HepG2 (cell line): ENCODE data around the gene HIVEP2. TPM values are rescaled to one million over a fixed set of nuclear protein-coding genes. Genes with fewer than 3 reads are reported as not detected.

ENCODE experiments used
- ETV6 ChIP-seq: sonication (generic); formaldehyde crosslinking; conservative IDR thresholded peaks from 2 replicates; pipeline ENCODE4 v1.4.0; 2020; ENCODE audit warnings: missing genetic modification reagents
- HMGXB4 ChIP-seq, 2 experiments: sonication (generic) in 1 of 2; formaldehyde crosslinking in 1 of 2; IDR thresholded peaks; 2 replicates each; pipeline versions ENCODE4 v1.4.0 to v1.6.1; 2018 to 2020; ENCODE audit warnings: missing genetic modification reagents in 2 of 2, borderline replicate concordance in 1 of 2, low read depth in 1 of 2, mild to moderate bottlenecking in 1 of 2, missing biosample characterization in 1 of 2
- MTA1 ChIP-seq: sonication (generic); formaldehyde crosslinking; IDR thresholded peaks from 2 replicates; pipeline ENCODE4 v1.4.0; 2020; ENCODE audit warnings: missing genetic modification reagents, mild to moderate bottlenecking, borderline replicate concordance
- MYNN ChIP-seq: sonication (generic); formaldehyde crosslinking; IDR thresholded peaks from 2 replicates; pipeline ENCODE4 v1.4.0; 2020; ENCODE audit warnings: mild to moderate bottlenecking, low read depth, missing genetic modification reagents
- PCBP1 ChIP-seq: fragments of 200-400 bp; formaldehyde crosslinking; IDR thresholded peaks from 2 replicates; pipeline ENCODE4 v1.6.1; 2017; ENCODE audit warnings: mild to moderate bottlenecking, low read depth, low read length, borderline replicate concordance
- PITX1 ChIP-seq: sonication (generic); formaldehyde crosslinking; IDR thresholded peaks from 2 replicates; pipeline ENCODE4 v1.5.1; 2020; ENCODE audit warnings: mild to moderate bottlenecking, missing genetic modification reagents
- TBX2 ChIP-seq: sonication (generic); formaldehyde crosslinking; IDR thresholded peaks from 2 replicates; pipeline ENCODE4 v1.5.0; 2020; ENCODE audit warnings: missing genetic modification reagents, mild to moderate bottlenecking, borderline replicate concordance
- ZBTB7A ChIP-seq: sonication (generic); formaldehyde crosslinking; IDR thresholded peaks from 2 replicates; pipeline ENCODE4 v1.8.0; 2022; ENCODE audit warnings: mild to moderate bottlenecking, missing genetic modification reagents
- ZNF234 ChIP-seq: sonication (generic); formaldehyde crosslinking; conservative IDR thresholded peaks from 2 replicates; pipeline ENCODE4 v1.5.1; 2020; ENCODE audit warnings: mild to moderate bottlenecking, missing genetic modification reagents
- ZNF264 ChIP-seq: sonication (generic); formaldehyde crosslinking; IDR thresholded peaks from 2 replicates; pipeline ENCODE4 v1.4.0; 2020; ENCODE audit warnings: missing genetic modification reagents
- ZNF280B ChIP-seq: sonication (generic); formaldehyde crosslinking; IDR thresholded peaks from 2 replicates; pipeline ENCODE4 v1.5.0; 2020; ENCODE audit warnings: missing genetic modification reagents, mild to moderate bottlenecking, borderline replicate concordance
- ZNF556 ChIP-seq: sonication (generic); formaldehyde crosslinking; IDR thresholded peaks from 2 replicates; pipeline ENCODE4 v1.4.0; 2020; ENCODE audit warnings: mild to moderate bottlenecking, missing genetic modification reagents, borderline replicate concordance
- ZNF569 ChIP-seq: sonication (generic); formaldehyde crosslinking; IDR thresholded peaks from 2 replicates; pipeline ENCODE4 v1.5.0; 2020; ENCODE audit warnings: mild to moderate bottlenecking, missing genetic modification reagents, moderate library complexity, borderline replicate concordance
- ZNF639 ChIP-seq: conservative IDR thresholded peaks from 2 replicates; pipeline ENCODE4 v1.6.1; 2018; ENCODE audit warnings: missing genetic modification reagents
- polyA plus RNA-seq, 8 experiments: library from polyadenylated mRNA; depleted of rRNA in 3 of 8; stranded (reverse) in 7 of 8; unstranded in 1 of 8; fragments of >200 nt; fragmentation: Illumina TruSeq in 4 of 8; extraction: Trizol in 4 of 8; gene quantifications; 2 replicates each; pipeline versions ENCODE4 v1.2.1 to v1.2.3, GENCODE V29; 2011 to 2016; ENCODE audit warnings: low read depth in 4 of 8, missing spikeins in 1 of 8, mixed read lengths in 1 of 8; ENCODE audit not compliant: insufficient read depth in 1 of 8
- total RNA-seq, 5 experiments: library from RNA; depleted of rRNA; stranded (reverse); fragments of >200 nt; fragmentation: Illumina TruSeq; extraction: Trizol; gene quantifications; 2 replicates each; pipeline ENCODE4 v1.2.3, GENCODE V29; 2016; ENCODE audit warnings: low read depth in 1 of 5
- TF ChIP-seq, protein P1 (sequence below): IDR thresholded peaks from 2 replicates; pipeline ENCODE4 v1.6.1; 2016; ENCODE audit warnings: low read depth, borderline replicate concordance
- TF ChIP-seq, protein P2 (sequence below): sonication (generic); formaldehyde crosslinking; conservative IDR thresholded peaks from 2 replicates; pipeline ENCODE4 v1.5.0; 2020; ENCODE audit warnings: missing genetic modification reagents
- TF ChIP-seq, protein P3 (sequence below): sonication (generic); formaldehyde crosslinking; IDR thresholded peaks from 2 replicates; pipeline ENCODE4 v1.4.0; 2020; ENCODE audit warnings: missing genetic modification reagents
- TF ChIP-seq, protein P4 (sequence below): sonication (generic); formaldehyde crosslinking; IDR thresholded peaks from 2 replicates; pipeline ENCODE4 v1.5.1; 2020; ENCODE audit warnings: missing genetic modification reagents, mild to moderate bottlenecking, borderline replicate concordance

Gene HIVEP2
- total and polyA plus RNA-seq, 2 of the 13 experiments (the other 11 are each of a cell fraction or from before 2014, with no cell fraction given): 3.4 to 12.9 TPM

DNA sequence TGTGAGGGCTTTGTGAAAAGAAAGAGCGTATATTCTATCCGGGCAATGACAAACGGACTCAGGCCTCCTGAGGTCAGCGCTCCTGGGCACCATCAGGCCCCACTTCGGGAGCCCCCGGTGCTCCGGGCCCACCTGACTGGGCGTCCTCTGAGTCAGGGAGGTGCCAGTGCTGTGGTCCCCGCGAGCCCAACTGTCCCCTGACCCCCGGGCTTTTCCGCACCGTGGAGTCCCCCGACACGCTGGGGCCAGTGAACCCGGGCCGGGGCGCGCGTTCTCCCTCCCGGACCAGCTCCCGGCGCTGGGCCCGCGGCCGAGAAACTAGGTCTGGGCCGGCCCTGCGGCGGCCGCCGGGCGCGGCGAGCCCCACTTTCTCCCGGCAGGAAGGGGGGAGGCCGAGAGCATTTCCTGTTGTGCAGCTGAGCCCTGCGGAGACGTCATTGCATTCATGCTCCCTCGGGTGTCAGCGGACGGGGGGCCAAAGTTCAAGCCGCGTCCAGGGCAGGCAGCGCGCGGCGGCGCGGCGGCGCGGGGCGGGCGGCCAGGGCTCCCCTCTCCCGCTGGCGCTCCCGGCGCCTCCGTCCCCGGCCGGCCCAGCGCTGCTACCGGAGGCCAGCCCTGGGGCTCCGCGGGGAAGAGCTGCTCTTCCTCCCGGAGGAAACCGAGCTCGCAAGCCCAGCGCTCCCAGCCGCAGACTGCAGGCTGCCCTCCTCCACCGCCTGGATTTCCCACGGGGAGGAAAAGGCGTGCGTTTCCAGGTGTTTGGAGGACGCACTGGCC is 18.3 kb downstream of the HIVEP2 start (continued):
- TF ChIP-seq ZNF639 (CRISPR knock-in tag) (peak; percentile 90), HMGXB4 (CRISPR knock-in tag; IDR thresholded peaks at IDR 0.05; ENCODE audit: borderline replicate concordance in 1 of 2, low read depth in 1 of 2) (peak; percentile 57 to 90; a peak in 3 of 4 replicates), ZNF569 (CRISPR knock-in tag) (peak; percentile 86; the same call in 1 of the 2 replicates), MYNN (CRISPR knock-in tag) (peak; percentile 86; the same call in 1 of the 2 replicates), ZNF556 (CRISPR knock-in tag) (peak; percentile 53; the same call in 1 of the 2 replicates), TBX2 (peak; percentile 98), ETV6 (CRISPR knock-in tag) (peak; percentile 69), ZNF234 (0 out of 2 replicates have a peak, but pooled peaks have one; percentile 52), PITX1 (CRISPR knock-in tag) (peak; percentile 28; the same call in 1 of the 2 replicates), PCBP1 (no peak), ZNF280B (CRISPR knock-in tag) (peak; percentile 75; the same call in 1 of the 2 replicates), MTA1 (CRISPR knock-in tag) (peak; percentile 86; the same call in 1 of the 2 replicates), ZBTB7A (CRISPR knock-in tag) (peak; percentile 35; the same call in 1 of the 2 replicates), ZNF264 (CRISPR knock-in tag) (no peak; the same call in none of the 2 replicates)
- TF ChIP-seq, protein P1, sequence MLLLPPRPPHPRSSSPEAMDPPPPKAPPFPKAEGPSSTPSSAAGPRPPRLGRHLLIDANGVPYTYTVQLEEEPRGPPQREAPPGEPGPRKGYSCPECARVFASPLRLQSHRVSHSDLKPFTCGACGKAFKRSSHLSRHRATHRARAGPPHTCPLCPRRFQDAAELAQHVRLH (CRISPR knock-in tag): peak; percentile 84; the same call in 1 of the 2 replicates
- TF ChIP-seq, protein P2, sequence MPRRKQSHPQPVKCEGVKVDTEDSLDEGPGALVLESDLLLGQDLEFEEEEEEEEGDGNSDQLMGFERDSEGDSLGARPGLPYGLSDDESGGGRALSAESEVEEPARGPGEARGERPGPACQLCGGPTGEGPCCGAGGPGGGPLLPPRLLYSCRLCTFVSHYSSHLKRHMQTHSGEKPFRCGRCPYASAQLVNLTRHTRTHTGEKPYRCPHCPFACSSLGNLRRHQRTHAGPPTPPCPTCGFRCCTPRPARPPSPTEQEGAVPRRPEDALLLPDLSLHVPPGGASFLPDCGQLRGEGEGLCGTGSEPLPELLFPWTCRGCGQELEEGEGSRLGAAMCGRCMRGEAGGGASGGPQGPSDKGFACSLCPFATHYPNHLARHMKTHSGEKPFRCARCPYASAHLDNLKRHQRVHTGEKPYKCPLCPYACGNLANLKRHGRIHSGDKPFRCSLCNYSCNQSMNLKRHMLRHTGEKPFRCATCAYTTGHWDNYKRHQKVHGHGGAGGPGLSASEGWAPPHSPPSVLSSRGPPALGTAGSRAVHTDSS (CRISPR knock-in tag): no peak
- TF ChIP-seq, protein P3, sequence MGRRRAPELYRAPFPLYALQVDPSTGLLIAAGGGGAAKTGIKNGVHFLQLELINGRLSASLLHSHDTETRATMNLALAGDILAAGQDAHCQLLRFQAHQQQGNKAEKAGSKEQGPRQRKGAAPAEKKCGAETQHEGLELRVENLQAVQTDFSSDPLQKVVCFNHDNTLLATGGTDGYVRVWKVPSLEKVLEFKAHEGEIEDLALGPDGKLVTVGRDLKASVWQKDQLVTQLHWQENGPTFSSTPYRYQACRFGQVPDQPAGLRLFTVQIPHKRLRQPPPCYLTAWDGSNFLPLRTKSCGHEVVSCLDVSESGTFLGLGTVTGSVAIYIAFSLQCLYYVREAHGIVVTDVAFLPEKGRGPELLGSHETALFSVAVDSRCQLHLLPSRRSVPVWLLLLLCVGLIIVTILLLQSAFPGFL (CRISPR knock-in tag): 0 out of 2 replicates have a peak, but pooled peaks have one; percentile 61
- TF ChIP-seq, protein P4, sequence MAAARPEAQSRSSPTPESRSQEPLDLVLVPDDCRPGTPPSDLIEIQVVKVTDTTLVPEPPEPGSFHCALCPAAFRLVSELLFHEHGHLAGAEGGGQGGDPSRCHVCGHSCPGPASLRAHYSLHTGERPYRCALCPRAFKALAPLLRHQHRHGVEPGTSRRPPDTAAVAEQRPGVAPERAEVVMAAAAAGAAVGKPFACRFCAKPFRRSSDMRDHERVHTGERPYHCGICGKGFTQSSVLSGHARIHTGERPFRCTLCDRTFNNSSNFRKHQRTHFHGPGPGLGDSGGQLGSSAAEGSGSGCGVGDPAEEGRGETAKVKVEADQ: 0 out of 2 replicates have a peak, but pooled peaks have one; percentile 72
